ENCODE data around the gene EPYC. TPM values are rescaled to one million over a fixed set of nuclear protein-coding genes. Genes with fewer than 3 reads are reported as not detected.

Gene EPYC
- total RNA-seq, 1 donor from 2014 or later = not detected

- no peak for DNase-seq (ENCODE audit: low read depth)
- no peak overlapping the region for H3K4me3 ChIP-seq (ENCODE audit: low read depth, low read length)
- TF ChIP-seq, protein P1, sequence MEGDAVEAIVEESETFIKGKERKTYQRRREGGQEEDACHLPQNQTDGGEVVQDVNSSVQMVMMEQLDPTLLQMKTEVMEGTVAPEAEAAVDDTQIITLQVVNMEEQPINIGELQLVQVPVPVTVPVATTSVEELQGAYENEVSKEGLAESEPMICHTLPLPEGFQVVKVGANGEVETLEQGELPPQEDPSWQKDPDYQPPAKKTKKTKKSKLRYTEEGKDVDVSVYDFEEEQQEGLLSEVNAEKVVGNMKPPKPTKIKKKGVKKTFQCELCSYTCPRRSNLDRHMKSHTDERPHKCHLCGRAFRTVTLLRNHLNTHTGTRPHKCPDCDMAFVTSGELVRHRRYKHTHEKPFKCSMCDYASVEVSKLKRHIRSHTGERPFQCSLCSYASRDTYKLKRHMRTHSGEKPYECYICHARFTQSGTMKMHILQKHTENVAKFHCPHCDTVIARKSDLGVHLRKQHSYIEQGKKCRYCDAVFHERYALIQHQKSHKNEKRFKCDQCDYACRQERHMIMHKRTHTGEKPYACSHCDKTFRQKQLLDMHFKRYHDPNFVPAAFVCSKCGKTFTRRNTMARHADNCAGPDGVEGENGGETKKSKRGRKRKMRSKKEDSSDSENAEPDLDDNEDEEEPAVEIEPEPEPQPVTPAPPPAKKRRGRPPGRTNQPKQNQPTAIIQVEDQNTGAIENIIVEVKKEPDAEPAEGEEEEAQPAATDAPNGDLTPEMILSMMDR (conservative IDR thresholded peaks at IDR 0.05; ENCODE audit: low read depth, low read length) = no peak
Measured at GRCh38 chr12:90939382-90939781, 65.4 kb downstream of the EPYC start.

GRCh38 chr12:90938451-90938850 is 66.3 kb downstream of the EPYC start:
- TF ChIP-seq, protein P1 (conservative IDR thresholded peaks at IDR 0.05; ENCODE audit: low read depth, low read length) = no peak
- no peak overlapping the region for H3K4me3 ChIP-seq (ENCODE audit: low read depth, low read length)

DNA sequence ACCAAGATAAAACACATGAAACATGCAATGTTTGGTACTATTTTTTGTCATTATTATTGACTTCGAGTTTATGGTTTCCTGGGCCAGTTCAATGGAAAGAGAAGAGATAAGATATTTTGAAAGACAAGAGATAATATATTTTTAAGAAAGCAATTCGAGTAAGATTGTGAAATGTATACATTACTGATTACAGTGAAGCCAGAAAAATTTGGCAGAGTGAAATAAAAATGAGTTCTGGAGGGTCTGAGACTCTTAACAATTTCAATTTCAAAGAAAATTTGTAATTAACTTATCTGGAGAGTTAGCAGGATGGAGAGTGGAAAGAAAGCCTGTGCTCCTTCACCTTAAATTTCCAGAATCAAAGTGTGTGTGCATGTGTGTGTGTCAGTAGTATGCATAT is 67.1 kb downstream of the EPYC start:
- TF ChIP-seq, protein P1 (conservative IDR thresholded peaks at IDR 0.05; ENCODE audit: low read depth, low read length) = no peak
- no peak for DNase-seq (ENCODE audit: low read depth)
- H3K4me3 ChIP-seq (ENCODE audit: low read depth, low read length) = no peak overlapping the region

More at GRCh38 chr12:90938451-90938850, 66.3 kb downstream of the EPYC start:
- DNase-seq (ENCODE audit: low read depth) = peak; percentile 86

DNA sequence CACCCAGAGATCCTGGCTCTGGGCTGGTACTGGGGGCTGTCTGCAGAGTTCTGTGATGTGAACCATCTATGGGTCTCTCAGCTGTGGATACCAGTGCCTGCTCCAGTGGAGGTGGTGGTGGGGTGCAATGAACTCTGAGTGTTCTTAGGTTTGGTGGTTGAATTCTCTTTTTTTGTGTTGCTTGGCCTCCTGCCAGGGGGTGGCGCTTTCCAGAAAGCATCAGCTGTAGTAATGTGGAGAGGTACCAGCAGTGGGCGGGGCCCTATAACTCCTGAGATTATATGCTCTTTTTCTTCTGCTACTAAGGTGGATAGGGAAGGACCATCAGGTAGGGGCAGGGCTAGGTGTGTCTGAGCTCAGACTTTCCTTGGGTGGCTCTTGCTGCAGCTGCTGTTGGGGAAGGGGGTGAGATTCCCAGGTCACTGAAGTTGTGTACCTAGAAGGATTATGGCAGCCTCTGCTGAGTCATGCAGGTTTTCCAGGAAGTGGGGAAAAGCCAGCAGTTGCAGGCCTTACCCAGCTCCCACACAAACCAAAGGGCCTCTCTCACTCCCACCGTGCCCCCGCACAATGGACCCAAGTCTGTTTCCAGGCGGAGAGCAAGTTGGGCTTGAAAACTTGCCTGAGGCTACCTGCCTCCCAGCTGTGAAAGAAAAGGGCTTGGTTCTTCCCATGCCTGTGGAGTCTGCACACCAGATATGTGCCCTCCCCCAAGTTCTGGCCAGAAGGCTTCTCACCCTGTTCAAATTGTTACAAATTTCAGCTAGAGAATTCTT is 68.4 kb downstream of the EPYC start:
- TF ChIP-seq, protein P1 (conservative IDR thresholded peaks at IDR 0.05; ENCODE audit: low read depth, low read length) = no peak
- no peak for DNase-seq (ENCODE audit: low read depth)
- no peak overlapping the region for H3K4me3 ChIP-seq (ENCODE audit: low read depth, low read length)

DNA sequence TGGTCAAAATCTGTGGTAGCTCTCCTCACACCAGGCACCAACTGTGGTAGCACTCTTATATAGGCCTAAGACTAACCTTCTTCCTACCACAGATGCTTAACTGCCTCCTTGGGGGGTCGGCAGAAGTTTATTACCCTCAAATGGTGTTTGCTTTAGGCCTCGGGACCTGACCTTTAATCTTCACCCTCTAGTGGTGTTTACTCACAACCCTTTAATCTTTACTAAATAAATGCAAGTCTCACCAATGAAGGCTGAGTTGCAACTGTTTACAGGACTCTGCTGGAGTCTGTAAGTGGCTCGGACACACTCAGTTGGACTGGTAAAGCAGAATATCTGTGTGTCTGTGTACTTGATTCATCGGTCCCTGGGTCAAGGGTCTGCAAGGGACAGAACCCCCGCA is 79.2 kb downstream of the EPYC start:
- no peak for DNase-seq (ENCODE audit: low read depth)

GRCh38 chr12:90924406-90924805 is 80.4 kb downstream of the EPYC start:
- no peak overlapping the region for H3K4me3 ChIP-seq (ENCODE audit: low read depth, low read length)
- no peak for DNase-seq (ENCODE audit: low read depth)
- TF ChIP-seq, protein P1 (conservative IDR thresholded peaks at IDR 0.05; ENCODE audit: low read depth, low read length) = no peak

More for the DNA sequence above, 79.2 kb downstream of the EPYC start:
- TF ChIP-seq, protein P1 (conservative IDR thresholded peaks at IDR 0.05; ENCODE audit: low read depth, low read length) = no peak
- H3K4me3 ChIP-seq (ENCODE audit: low read depth, low read length) = no peak overlapping the region

GRCh38 chr12:90922145-90922627 is 82.6 kb downstream of the EPYC start:
- H3K4me3 ChIP-seq (ENCODE audit: low read depth, low read length) = no peak overlapping the region
- TF ChIP-seq, protein P1 (conservative IDR thresholded peaks at IDR 0.05; ENCODE audit: low read depth, low read length) = no peak
- DNase-seq (ENCODE audit: low read depth) = no peak
